Neutrophil (primary cell): ENCODE measurements around the gene BMI1.

Source experiments
- H3K27ac ChIP-seq: fragments of 200-600 bp; sonication (generic); 2 replicates; pipeline ENCODE4 v1.5.1; 2016; ENCODE audit warnings: mild to moderate bottlenecking, moderate library complexity
- H3K27me3 ChIP-seq: fragments of 200-600 bp; sonication (generic); 2 replicates; pipeline ENCODE4 v1.6.0; 2016; ENCODE audit warnings: mild to moderate bottlenecking
- H3K36me3 ChIP-seq: fragments of 200-600 bp; sonication (generic); 2 replicates; pipeline ENCODE4 v1.5.1; 2017
- H3K4me1 ChIP-seq, 2 experiments: fragments of 200-600 bp in 1 of 2; sonication (generic) in 1 of 2; 1 replicate in 1 of 2; 2 replicates in 1 of 2; pipeline versions ENCODE4 v1.5.1 to v1.6.1; 2013 to 2016; ENCODE audit warnings: low read depth in 1 of 2, low read length in 1 of 2, mild to moderate bottlenecking in 1 of 2, moderate library complexity in 1 of 2; ENCODE audit not compliant: control insufficient read depth in 1 of 2, insufficient read depth in 1 of 2
- H3K4me3 ChIP-seq, 2 experiments: fragments of 200-600 bp in 1 of 2; sonication (generic) in 1 of 2; 1 replicate in 1 of 2; 2 replicates in 1 of 2; pipeline ENCODE4 v1.5.1; 2013 to 2016; ENCODE audit warnings: low read depth in 1 of 2, low read length in 1 of 2, mild to moderate bottlenecking in 1 of 2, moderate library complexity in 1 of 2
- H3K9me3 ChIP-seq: fragments of 200-600 bp; sonication (generic); 2 replicates; pipeline ENCODE4 v1.5.1; 2016
- TF ChIP-seq, protein P1 (sequence below): fragments of 200-600 bp; sonication (generic); IDR thresholded peaks from 2 replicates; pipeline ENCODE4 v1.5.1; 2016; ENCODE audit warnings: antibody characterized with exemption

BMI1 gene

DNA sequence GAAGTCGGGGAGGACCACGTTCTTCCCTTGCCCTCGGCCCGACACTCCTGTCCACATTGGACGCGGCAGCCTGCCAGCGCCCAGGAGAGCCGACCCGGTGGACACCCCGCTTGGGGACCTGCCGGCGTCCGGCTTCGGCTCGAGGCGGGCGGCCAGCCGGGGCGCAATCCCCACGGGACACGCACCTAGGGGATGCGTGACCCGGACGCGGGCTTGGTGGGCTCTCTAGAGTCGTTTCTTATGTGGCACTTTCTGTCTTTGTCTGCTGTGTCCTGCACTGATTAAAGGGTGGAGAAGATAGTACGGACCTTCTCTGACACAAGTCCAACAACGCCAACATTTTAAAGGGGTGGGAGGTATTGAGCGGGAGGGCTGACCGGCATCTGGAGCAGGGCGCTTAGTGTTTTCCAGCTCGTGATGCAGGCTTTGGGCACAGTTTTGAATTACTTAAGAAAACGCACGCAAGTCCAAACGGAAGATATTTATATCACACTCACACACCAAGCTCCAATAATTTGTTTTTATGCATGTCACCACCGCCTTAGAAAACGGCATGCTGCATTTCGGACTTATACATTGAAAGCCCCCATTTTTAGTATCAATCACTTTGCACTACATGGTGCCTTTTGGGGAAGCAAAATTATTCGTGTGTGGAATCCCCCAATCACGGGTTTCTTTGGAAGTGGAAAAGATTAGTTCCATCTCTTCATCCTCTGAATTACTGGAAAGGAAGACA lies 20.5 kb downstream of the BMI1 start:
- H3K27me3 ChIP-seq: peaks cover 100% of the 10 kb centered on the region
- H3K27ac ChIP-seq: peak overlapping the region; percentile 65
- H3K9me3 ChIP-seq: no peaks in the 10 kb centered on the region
- H3K36me3 ChIP-seq: no peaks in the 10 kb centered on the region
- H3K4me1 ChIP-seq: peaks cover 37 to 40% of the 10 kb centered on the region in 2 experiments
- TF ChIP-seq, protein P1, sequence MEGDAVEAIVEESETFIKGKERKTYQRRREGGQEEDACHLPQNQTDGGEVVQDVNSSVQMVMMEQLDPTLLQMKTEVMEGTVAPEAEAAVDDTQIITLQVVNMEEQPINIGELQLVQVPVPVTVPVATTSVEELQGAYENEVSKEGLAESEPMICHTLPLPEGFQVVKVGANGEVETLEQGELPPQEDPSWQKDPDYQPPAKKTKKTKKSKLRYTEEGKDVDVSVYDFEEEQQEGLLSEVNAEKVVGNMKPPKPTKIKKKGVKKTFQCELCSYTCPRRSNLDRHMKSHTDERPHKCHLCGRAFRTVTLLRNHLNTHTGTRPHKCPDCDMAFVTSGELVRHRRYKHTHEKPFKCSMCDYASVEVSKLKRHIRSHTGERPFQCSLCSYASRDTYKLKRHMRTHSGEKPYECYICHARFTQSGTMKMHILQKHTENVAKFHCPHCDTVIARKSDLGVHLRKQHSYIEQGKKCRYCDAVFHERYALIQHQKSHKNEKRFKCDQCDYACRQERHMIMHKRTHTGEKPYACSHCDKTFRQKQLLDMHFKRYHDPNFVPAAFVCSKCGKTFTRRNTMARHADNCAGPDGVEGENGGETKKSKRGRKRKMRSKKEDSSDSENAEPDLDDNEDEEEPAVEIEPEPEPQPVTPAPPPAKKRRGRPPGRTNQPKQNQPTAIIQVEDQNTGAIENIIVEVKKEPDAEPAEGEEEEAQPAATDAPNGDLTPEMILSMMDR: no peak
- H3K4me3 ChIP-seq: peak overlapping the region; percentile 72 to 82

DNA sequence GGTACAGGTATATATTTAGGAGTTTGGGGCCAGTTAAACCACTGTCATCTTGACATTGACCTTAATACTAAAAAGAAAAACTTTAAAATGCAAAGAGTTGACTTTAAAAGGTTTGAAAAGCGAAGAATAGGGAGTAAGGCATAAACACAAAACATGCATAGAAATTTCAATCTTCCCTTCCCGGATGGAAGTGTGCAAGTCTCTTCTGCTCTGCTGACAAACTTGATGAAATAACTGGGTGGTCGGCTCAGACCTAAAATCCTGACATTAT lies 21.0 kb downstream of the BMI1 start:
- Histone ChIP-seq H3K4me1 (peaks cover 32 to 35% of the 10 kb centered on the region in 2 experiments), H3K27me3 (peaks cover 100% of the 10 kb centered on the region), H3K4me3 (no peak overlapping the region), H3K27ac (no peak overlapping the region), H3K9me3 (no peaks in the 10 kb centered on the region), H3K36me3 (no peaks in the 10 kb centered on the region)
- TF ChIP-seq, protein P1: no peak

DNA sequence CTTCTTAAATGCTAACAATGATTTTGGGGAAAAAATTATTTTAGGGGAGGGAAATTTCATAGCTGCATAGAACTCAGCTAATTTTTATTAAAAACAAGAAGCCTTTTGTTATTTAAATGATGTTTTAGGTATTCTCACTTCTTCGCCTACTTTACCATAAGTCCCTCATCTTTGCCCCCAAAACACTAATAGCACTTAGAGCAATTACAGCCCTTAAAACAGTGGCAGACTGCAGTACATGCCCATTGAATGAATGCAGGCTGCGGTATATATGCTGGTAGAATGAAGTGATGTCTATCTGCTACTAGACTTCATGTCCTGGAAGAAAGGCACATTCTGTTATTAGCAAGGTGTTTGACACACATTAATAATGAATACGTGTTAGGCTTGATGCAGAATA lies 21.5 kb downstream of the BMI1 start:
- TF ChIP-seq, protein P1: no peak
- H3K4me1 ChIP-seq: peaks cover 32 to 33% of the 10 kb centered on the region in 2 experiments
- H3K9me3 ChIP-seq: no peaks in the 10 kb centered on the region
- no peak overlapping the region for H3K4me3 ChIP-seq
- H3K36me3 ChIP-seq: no peaks in the 10 kb centered on the region
- no peak overlapping the region for H3K27ac ChIP-seq
- H3K27me3 ChIP-seq: peaks cover 100% of the 10 kb centered on the region

DNA sequence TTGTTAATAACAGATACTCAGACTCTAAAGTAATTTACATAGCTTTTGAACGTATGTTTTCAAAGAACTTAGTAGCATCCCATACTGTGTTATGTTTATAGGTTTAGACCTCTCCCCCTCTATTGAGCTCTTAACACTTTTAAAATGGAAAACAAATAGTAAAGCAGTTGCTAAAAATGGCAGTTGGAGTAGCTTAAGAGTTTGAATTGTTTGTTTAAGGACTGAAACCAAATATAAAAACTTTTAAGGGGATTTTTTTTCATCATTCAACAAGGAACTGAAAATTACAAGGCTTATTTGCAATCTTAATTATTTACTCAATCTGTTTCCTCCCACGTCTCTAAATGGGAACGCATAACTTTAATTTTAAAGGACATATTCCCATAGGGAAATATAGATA lies 22.8 kb downstream of the BMI1 start:
- no peak overlapping the region for H3K27ac ChIP-seq
- H3K27me3 ChIP-seq: peaks cover 100% of the 10 kb centered on the region
- no peaks in the 10 kb centered on the region for H3K36me3 ChIP-seq
- no peaks in the 10 kb centered on the region for H3K9me3 ChIP-seq
- H3K4me1 ChIP-seq: peaks cover 28 to 32% of the 10 kb centered on the region in 2 experiments
- TF ChIP-seq, protein P1: no peak
- H3K4me3 ChIP-seq: no peak overlapping the region

DNA sequence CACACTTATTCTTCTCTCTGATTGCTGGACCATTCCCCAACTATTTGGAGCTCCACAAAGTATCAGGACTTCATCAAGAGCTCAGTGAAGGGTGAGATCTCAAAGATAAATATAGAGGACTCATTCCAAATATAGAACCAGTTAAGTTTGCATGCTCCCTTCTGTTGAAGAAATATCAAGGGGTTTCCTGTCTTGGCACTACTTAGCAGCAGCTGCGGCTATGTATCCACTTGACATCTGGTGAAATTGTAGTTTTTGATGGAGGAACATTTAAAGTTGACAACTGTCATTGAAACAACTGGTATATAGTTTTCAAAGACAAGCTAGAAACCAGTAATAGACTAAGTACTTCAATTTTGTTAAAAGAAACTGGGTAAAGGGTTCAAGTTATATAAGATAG lies 23.4 kb downstream of the BMI1 start:
- H3K27me3 ChIP-seq: peaks cover 100% of the 10 kb centered on the region
- no peaks in the 10 kb centered on the region for H3K9me3 ChIP-seq
- no peaks in the 10 kb centered on the region for H3K36me3 ChIP-seq
- H3K27ac ChIP-seq: no peak overlapping the region
- peaks cover 28 to 32% of the 10 kb centered on the region in 2 experiments for H3K4me1 ChIP-seq
- TF ChIP-seq, protein P1: no peak
- no peak overlapping the region for H3K4me3 ChIP-seq
